ENCODE data around the gene MAP6D1.

GRCh38 chr3:183789826-183790225 is 35.6 kb downstream of the MAP6D1 start:
- TF ChIP-seq POLR2A (IDR thresholded peaks at IDR 0.05; ENCODE audit: low read depth, low read length) (no peak), CTCF (conservative IDR thresholded peaks at IDR 0.05; ENCODE audit: low read depth, low read length) (no peak), RAD21 (IDR thresholded peaks at IDR 0.05; ENCODE audit: low read length) (no peak), CEBPB (IDR thresholded peaks at IDR 0.05; ENCODE audit: low read depth, low read length) (no peak), MAFK (IDR thresholded peaks at IDR 0.05; ENCODE audit: low read depth, low read length) (no peak), BHLHE40 (IDR thresholded peaks at IDR 0.05; ENCODE audit: low read depth, low read length) (no peak), RFX5 (IDR thresholded peaks at IDR 0.05; ENCODE audit: low read depth, low read length) (no peak), RCOR1 (IDR thresholded peaks at IDR 0.05; ENCODE audit: insufficient replicate concordance, low read length) (no peak)

Measured in IMR-90 (cell line).